Psoas muscle (tissue), 8 donors: Measurements from ENCODE around the gene CFI. TPM values are rescaled to one million over a fixed set of nuclear protein-coding genes. Genes with fewer than 3 reads are reported as not detected.
A peak's percentile ranks its signal among the peaks of the same experiment; 100 is the strongest.

Source experiments
- ATAC-seq, 4 donors: fragments of 200-7000 bp; cut with Tn5 transposase; one replicate each; pipeline ENCODE4 v1.9.1; 2020; ENCODE audit warnings: moderate library complexity in 3 of 4, mild to moderate bottlenecking in 2 of 4
- DNase-seq, 2 donors: peaks; one replicate each; pipeline ENCODE4 v3.0.0-alpha.2; 2020
- H3K27ac ChIP-seq: fragments of 200-600 bp; one replicate; pipeline ENCODE4 v1.8.0; 2022
- H3K27me3 ChIP-seq, 3 donors: fragments of 200-600 bp in 1 of 3; one replicate each; pipeline versions ENCODE4 v1.6.1 to v1.8.0; 2013 to 2022; ENCODE audit warnings: low read length in 2 of 3, mild to moderate bottlenecking in 2 of 3, moderate library complexity in 1 of 3; ENCODE audit not compliant: insufficient read depth in 3 of 3
- H3K36me3 ChIP-seq, 2 donors: fragments of 200-600 bp in 1 of 2; one replicate each; pipeline versions ENCODE4 v1.6.1 to v1.8.0; 2013 to 2022; ENCODE audit warnings: low read depth in 1 of 2, mild to moderate bottlenecking in 1 of 2, moderate library complexity in 1 of 2; ENCODE audit not compliant: insufficient read depth in 1 of 2
- H3K4me1 ChIP-seq: fragments of 200-600 bp; one replicate; pipeline ENCODE4 v1.8.0; 2022
- H3K4me3 ChIP-seq: fragments of 200-600 bp; one replicate; pipeline ENCODE4 v1.8.0; 2022; ENCODE audit warnings: mild to moderate bottlenecking
- H3K9me3 ChIP-seq: fragments of 200-600 bp; one replicate; pipeline ENCODE4 v1.8.0; 2022
- WGBS, 3 donors: extraction: QIAGEN DNeasy Blood & Tissue Kit; methylation state at CpG; one replicate each; pipeline versions ENCODE4 v1.1.6 to v1.1.7; 2013; 5-methylcytosine and 5-hydroxymethylcytosine counted together
- intact Hi-C, 2 donors: fragments of 100-400 bp; cut with DNase I; formaldehyde crosslinking; loops; one replicate each; pipeline versions ENCODE4 v1.11.0 to v1.14.2; 2022
- polyA plus RNA-seq, 3 donors: library from polyadenylated mRNA; stranded (reverse); fragments of 200-250 nt; gene quantifications; one replicate each; pipeline ENCODE4 v1.2.3, GENCODE V29; 2013
- total RNA-seq, 4 donors: library from RNA; stranded (reverse); fragmentation: NEBNext Ultra II Directional in 2 of 4; extraction: Animal tissue kit (Norgen Biotek cat#: 25700) in 2 of 4; gene quantifications; one replicate each; pipeline versions ENCODE4 v1.2.1 to v1.2.4, GENCODE V29; 2021 to 2023
- TF ChIP-seq, protein P1 (sequence below): fragments of 200-600 bp; IDR thresholded peaks from one replicate; pipeline ENCODE4 v1.8.0; 2022; ENCODE audit warnings: antibody characterized with exemption
- donor health status: healthy with polysubstance abuse.
- donor health status: DM: no; HTN: no; CAD: no; lungs with moderate emphysema.
- donor health status: Bipolar disorder and iron deficiency.
- donor health status: healthy.
- donor health status: DM: yes; HTN: yes; CAD: no.
- donor health status: DM: no; HTN: no; CAD: no.
- donor health status: DM: no; HTN: no; CAD: no.
- donor health status: DM: yes; HTN: yes; CAD: no.

Gene CFI
- total and polyA plus RNA-seq, 7 donors = 2.9 to 6.1 (median 4.4) TPM

DNA sequence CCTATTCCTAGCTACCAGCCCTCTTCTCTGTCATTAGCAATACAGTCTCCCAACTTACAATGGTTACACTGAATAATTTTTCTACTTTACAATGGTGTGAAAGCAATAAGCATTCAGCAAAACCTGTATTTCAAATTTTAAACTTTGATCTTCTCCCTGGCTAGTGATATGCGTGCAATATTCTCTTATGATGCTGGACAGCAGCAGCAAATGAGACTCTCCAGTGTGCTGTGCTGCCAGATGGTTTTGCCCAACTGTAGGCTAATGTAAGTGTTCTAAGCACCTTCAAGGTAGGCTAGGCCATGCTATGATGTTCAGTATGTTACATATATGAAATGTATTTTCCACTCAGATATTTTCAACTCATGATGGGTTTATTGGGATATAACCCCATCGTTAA, 7.9 kb upstream of the CFI start:
- WGBS, 3 donors = 87 to 95% (median 92%) methylated on average over 2 of the region's 2 CpGs
- H3K9me3 ChIP-seq = no peaks in the 10 kb centered on the region
- H3K27me3 ChIP-seq = no peaks in the 10 kb centered on the region
- intact Hi-C loops = loop anchor here in 1 of 2 donors (10.0 kb wide), 2 partner anchors 175 to 1785 kb away; no protein-coding TSS in a partner anchor
- ATAC-seq (no peak), DNase-seq (no peak)
- no peaks in the 10 kb centered on the region for H3K4me1 ChIP-seq
- no peak overlapping the region for H3K27ac ChIP-seq
- no peak overlapping the region for H3K4me3 ChIP-seq
- TF ChIP-seq, protein P1, sequence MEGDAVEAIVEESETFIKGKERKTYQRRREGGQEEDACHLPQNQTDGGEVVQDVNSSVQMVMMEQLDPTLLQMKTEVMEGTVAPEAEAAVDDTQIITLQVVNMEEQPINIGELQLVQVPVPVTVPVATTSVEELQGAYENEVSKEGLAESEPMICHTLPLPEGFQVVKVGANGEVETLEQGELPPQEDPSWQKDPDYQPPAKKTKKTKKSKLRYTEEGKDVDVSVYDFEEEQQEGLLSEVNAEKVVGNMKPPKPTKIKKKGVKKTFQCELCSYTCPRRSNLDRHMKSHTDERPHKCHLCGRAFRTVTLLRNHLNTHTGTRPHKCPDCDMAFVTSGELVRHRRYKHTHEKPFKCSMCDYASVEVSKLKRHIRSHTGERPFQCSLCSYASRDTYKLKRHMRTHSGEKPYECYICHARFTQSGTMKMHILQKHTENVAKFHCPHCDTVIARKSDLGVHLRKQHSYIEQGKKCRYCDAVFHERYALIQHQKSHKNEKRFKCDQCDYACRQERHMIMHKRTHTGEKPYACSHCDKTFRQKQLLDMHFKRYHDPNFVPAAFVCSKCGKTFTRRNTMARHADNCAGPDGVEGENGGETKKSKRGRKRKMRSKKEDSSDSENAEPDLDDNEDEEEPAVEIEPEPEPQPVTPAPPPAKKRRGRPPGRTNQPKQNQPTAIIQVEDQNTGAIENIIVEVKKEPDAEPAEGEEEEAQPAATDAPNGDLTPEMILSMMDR = no peak
- no peaks in the 10 kb centered on the region for H3K36me3 ChIP-seq

DNA sequence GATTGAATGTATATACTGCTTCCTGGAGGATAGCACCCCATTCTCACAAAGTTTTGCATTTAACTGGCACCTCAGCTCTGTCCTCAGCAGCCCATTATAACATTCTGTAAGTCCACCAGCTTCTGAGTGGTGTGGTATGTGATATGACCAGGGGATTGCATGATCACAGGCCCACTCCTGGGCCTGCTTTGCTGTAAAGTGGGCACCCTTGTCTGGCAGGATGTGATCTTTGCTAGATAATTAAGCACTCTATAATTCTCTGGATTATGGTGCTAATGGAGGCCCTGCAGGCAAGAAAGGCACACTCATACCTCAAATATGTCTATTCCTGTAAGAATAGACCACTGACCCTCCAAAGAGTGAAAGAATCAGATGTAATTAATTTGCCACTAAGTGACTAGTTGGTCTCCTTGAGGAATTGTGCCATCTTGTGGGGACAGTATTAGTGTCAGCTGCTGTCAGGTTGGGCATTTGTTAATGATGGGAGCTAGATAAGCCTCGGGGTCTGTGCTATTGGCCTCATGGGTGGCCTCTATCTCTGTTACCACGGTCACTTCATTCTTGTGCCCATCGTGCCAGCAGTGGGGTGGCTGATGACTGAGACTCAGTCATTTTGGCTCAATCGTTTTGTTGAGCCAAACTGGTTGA, 2.2 kb upstream of the CFI start:
- DNase-seq (no peak), ATAC-seq (peak in 3 of 4 donors; percentile 46 to 63 (median 53))
- no peaks in the 10 kb centered on the region for H3K36me3 ChIP-seq
- no peak overlapping the region for H3K4me3 ChIP-seq
- H3K9me3 ChIP-seq = no peaks in the 10 kb centered on the region
- intact Hi-C loops = loop anchor here (5.0 to 10.0 kb wide), 2 partner anchors 102 to 1791 kb away; partner anchors contain the start of gene CASP6 (in 1 of the 2)
- TF ChIP-seq, protein P1 = peak; percentile 39
- H3K27ac ChIP-seq = no peak overlapping the region
- no peaks in the 10 kb centered on the region for H3K27me3 ChIP-seq
- 19 to 28% (median 21%) methylated on average over 4 of the region's 4 CpGs for WGBS, 3 donors
- H3K4me1 ChIP-seq = no peaks in the 10 kb centered on the region

DNA sequence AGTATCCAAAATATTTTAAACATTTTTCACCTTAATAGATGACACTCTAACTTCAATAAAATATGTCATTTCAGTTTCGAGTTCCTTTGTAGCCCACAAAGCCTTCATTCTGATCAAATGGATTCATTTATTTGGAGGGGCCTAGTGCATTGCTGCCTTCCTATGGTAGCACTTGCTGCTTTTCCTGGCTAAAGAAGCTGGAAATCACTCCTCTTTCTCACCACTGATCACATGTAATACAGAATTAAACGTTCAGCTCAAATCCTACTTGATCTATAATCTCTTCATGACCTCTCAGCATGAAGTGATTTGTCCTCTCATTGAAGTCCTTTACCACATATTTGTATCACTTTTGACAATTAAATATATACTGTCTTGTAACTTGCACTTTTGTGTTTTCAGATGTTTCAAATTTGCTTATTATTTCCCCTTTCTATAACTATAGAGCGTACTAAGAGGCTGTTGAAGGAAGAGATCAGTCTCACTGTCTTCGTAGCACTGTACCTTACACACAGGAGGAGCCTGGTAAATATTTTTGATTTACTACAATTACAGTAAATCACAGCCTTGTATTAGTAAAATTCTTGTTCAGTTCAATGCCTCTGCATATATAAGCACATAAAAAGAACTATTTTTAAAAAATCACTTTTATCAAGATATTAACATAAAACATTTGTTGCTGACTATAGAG, 555 bp downstream of the CFI start:
- no peaks in the 10 kb centered on the region for H3K9me3 ChIP-seq
- no peaks in the 10 kb centered on the region for H3K27me3 ChIP-seq
- no peaks in the 10 kb centered on the region for H3K36me3 ChIP-seq
- DNase-seq = no peak
- intact Hi-C loops = loop anchor here (5.0 to 10.0 kb wide), 2 partner anchors 99 to 1794 kb away; partner anchors contain the start of gene CASP6 (in 1 of the 2)
- 58 to 61% (median 58%) methylated on average over 4 of the region's 4 CpGs for WGBS, 3 donors
- no peaks in the 10 kb centered on the region for H3K4me1 ChIP-seq
- no peak overlapping the region for H3K27ac ChIP-seq
- H3K4me3 ChIP-seq = peak overlapping the region; percentile 56
- TF ChIP-seq, protein P1 = no peak
- ATAC-seq = no peak

DNA sequence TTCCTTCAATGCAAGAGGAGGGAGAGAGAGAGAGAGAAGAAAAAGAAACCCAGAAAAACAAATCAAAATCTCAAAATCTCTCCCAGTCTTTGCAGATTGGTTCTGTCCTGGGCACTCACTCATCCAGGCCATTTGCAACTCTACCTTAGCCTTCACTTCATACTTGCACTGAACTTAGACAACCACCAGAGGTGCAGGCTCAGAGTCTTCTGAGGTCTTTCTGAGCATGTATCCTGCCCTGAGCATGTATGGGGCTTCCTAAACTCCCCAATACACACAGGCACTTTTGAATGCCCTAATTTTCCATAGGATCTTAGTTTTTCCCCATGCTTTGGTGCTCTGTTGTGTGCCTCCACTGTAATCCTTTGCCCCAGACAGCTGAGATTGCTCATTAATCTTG, 2.9 kb downstream of the CFI start:
- Histone ChIP-seq H3K4me1 (no peaks in the 10 kb centered on the region), H3K36me3 (no peaks in the 10 kb centered on the region), H3K4me3 (no peak overlapping the region), H3K27me3 (no peaks in the 10 kb centered on the region), H3K27ac (no peak overlapping the region), H3K9me3 (peaks cover 6% of the 10 kb centered on the region)
- TF ChIP-seq, protein P1 = no peak
- ATAC-seq = no peak
- intact Hi-C loops = no loop called here
- no peak for DNase-seq
